OCI-LY7 (cell line): ENCODE results near the gene PCNT.

Source experiments
- CTCF ChIP-seq: fragments of 200-600 bp; sonication (generic); conservative IDR thresholded peaks from 2 replicates; pipeline ENCODE4 v1.5.1; 2014; ENCODE audit warnings: mild to moderate bottlenecking, antibody characterized with exemption, low read length, moderate library complexity, mixed read lengths
- EZH2phosphoT487 ChIP-seq: fragments of 200-600 bp; sonication (generic); IDR thresholded peaks from 2 replicates; pipeline ENCODE4 v1.6.1; 2018; ENCODE audit warnings: low read depth, borderline replicate concordance, mild to moderate bottlenecking, mixed run types, antibody characterized with exemption, low read length, moderate library complexity, mixed read lengths

DNA sequence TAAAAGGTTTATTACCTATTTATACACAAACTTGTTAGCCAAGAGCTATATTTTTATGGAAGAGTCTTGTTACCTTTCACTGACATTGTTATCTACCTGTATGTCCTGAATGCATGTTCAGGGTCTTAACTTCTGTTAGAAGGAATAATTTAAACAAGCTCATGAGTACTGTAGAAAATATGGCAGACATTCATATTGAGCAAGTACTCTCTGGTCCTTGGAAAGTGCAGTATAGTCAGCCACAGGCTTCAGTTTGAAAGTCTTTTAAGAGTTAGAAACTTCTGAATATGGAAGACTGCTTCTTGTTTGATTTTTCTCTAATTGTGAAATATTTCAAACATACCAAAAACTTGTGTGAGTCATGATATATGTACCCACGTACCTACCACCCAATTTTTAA, 151.3 kb downstream of the PCNT start:
- no peak for TF ChIP-seq CTCF
- TF ChIP-seq EZH2phosphoT487: no peak
